Tibial artery (tissue), 4 donors: Measurements from ENCODE around the gene EXTL1.

Source experiments
- DNase-seq, 2 donors: peaks; one replicate each; pipeline ENCODE4 v3.0.0-alpha.2; 2019
- H3K27ac ChIP-seq, 2 donors: fragments of 200-600 bp; sonication (generic) in 1 of 2; 1 replicate in 1 of 2; 2 replicates in 1 of 2; pipeline ENCODE4 v1.5.1; 2018 to 2019; ENCODE audit warnings: mild to moderate bottlenecking in 1 of 2
- H3K27me3 ChIP-seq, 2 donors: fragments of 200-600 bp; sonication (generic) in 1 of 2; one replicate each; pipeline versions ENCODE4 v1.5.1 to v1.6.0; 2016 to 2019
- H3K36me3 ChIP-seq, 3 donors: fragments of 200-600 bp; sonication (generic) in 2 of 3; one replicate each; pipeline ENCODE4 v1.5.1; 2016 to 2019; ENCODE audit warnings: mild to moderate bottlenecking in 2 of 3
- H3K4me1 ChIP-seq, 4 donors: fragments of 200-600 bp; sonication (generic) in 2 of 4; 1 replicate in 3 of 4; 2 replicates in 1 of 4; pipeline ENCODE4 v1.5.1; 2016 to 2019
- H3K4me3 ChIP-seq, 2 donors: fragments of 200-600 bp; sonication (generic) in 1 of 2; 1 replicate in 1 of 2; 2 replicates in 1 of 2; pipeline ENCODE4 v1.5.1; 2018 to 2019; ENCODE audit warnings: mild to moderate bottlenecking in 2 of 2
- H3K9me3 ChIP-seq, 3 donors: fragments of 200-600 bp; sonication (generic) in 1 of 3; one replicate each; pipeline ENCODE4 v1.5.1; 2016 to 2019
- CTCF ChIP-seq, 2 experiments: fragments of 200-600 bp in 1 of 2; fragments of 450-650 bp in 1 of 2; IDR thresholded peaks; one replicate each; pipeline ENCODE4 v1.5.1; 2017 to 2019; ENCODE audit warnings: antibody characterized with exemption in 2 of 2, mild to moderate bottlenecking in 1 of 2, moderate library complexity in 1 of 2
- intact Hi-C: fragments of 100-400 bp; cut with DNase I; formaldehyde crosslinking; loops from one replicate; pipeline ENCODE4 v1.15.0; 2023; ENCODE audit warnings: low total_unique reads

EXTL1 gene

GRCh38 chr1:26082020-26082350 is 60.4 kb downstream of the EXTL1 start:
- DNase-seq = no peak
- peaks cover 0 to 34% of the 10 kb centered on the region in 2 donors for H3K27me3 ChIP-seq
- H3K27ac ChIP-seq = no peak overlapping the region
- H3K4me1 ChIP-seq = no peaks in the 10 kb centered on the region
- no peak overlapping the region for H3K4me3 ChIP-seq
- no peaks in the 10 kb centered on the region for H3K9me3 ChIP-seq
- intact Hi-C loops = no loop called here
- no peaks in the 10 kb centered on the region for H3K36me3 ChIP-seq
- TF ChIP-seq CTCF (IDR thresholded peaks at IDR 0.05) = no peak

GRCh38 chr1:26083208-26083607 is 61.6 kb downstream of the EXTL1 start:
- no peak for DNase-seq
- intact Hi-C loops = no loop called here
- Histone ChIP-seq H3K36me3 (no peaks in the 10 kb centered on the region), H3K4me1 (no peaks in the 10 kb centered on the region), H3K9me3 (no peaks in the 10 kb centered on the region), H3K27me3 (peaks cover 0 to 37% of the 10 kb centered on the region in 2 donors), H3K4me3 (no peak overlapping the region), H3K27ac (no peak overlapping the region)
- no peak for TF ChIP-seq CTCF (IDR thresholded peaks at IDR 0.05)

- H3K27ac ChIP-seq = no peak overlapping the region
- no peaks in the 10 kb centered on the region for H3K4me1 ChIP-seq
- DNase-seq = no peak
- no peaks in the 10 kb centered on the region for H3K9me3 ChIP-seq
- no peaks in the 10 kb centered on the region for H3K36me3 ChIP-seq
- no peak overlapping the region for H3K4me3 ChIP-seq
- TF ChIP-seq CTCF (IDR thresholded peaks at IDR 0.05) = no peak
- H3K27me3 ChIP-seq = peaks cover 0 to 41% of the 10 kb centered on the region in 2 donors
- intact Hi-C loops = no loop called here
These were observed 62.6 kb downstream of the EXTL1 start for GRCh38 chr1:26084091-26084561.

DNA sequence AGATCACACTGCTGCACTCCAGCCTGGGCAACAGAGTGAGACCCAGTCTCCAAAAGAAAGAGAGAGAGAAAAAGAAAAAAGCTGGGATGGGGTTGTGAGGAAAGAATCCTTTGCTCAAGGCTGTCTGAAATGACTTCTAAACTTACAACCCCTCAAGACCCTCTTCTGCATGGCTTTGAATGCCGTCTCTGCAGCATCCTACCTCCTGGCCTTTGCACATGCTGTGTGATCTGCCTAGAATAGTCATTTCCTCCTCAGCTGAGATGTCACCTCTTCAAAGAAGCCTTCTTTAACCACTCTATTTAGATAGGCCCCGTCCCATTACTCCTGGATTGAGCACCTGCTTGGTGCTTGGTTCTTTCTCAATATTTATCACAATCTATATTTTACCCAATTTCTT is 63.3 kb downstream of the EXTL1 start:
- Histone ChIP-seq H3K4me3 (no peak overlapping the region), H3K9me3 (no peaks in the 10 kb centered on the region), H3K4me1 (no peaks in the 10 kb centered on the region), H3K27ac (no peak overlapping the region), H3K36me3 (no peaks in the 10 kb centered on the region), H3K27me3 (peaks cover 0 to 46% of the 10 kb centered on the region in 2 donors)
- intact Hi-C loops = no loop called here
- no peak for TF ChIP-seq CTCF (IDR thresholded peaks at IDR 0.05)
- DNase-seq = no peak
